SU-DHL-6 (cell line): ENCODE results near the gene GSK3A.
"Not testable (repeated sequence)": the region's sequence is repeated elsewhere in the genome, so short reads cannot be mapped to it uniquely, and the experiment has no call there.

Experiments
- H2AFZ ChIP-seq: fragments of 200-600 bp; sonication (generic); 2 replicates; pipeline ENCODE4 v1.6.1; 2014; ENCODE audit warnings: low read depth, mild to moderate bottlenecking, moderate library complexity, mixed read lengths, antibody characterized with exemption, low read length; ENCODE audit not compliant: severe bottlenecking
- H3F3A ChIP-seq: fragments of 200-600 bp; shearing (Covaris generic); 2 replicates; pipeline ENCODE4 v1.6.0; 2016; ENCODE audit warnings: antibody characterized with exemption, mild to moderate bottlenecking; ENCODE audit not compliant: insufficient read depth
- H3K27ac ChIP-seq: fragments of 200-600 bp; sonication (generic); 2 replicates; pipeline ENCODE4 v1.5.1; 2016; ENCODE audit warnings: low read depth, mild to moderate bottlenecking, low read length, moderate library complexity, mixed read lengths
- H3K27me3 ChIP-seq: fragments of 200-600 bp; sonication (generic), shearing (Covaris generic); 2 replicates; pipeline ENCODE4 v1.6.0; 2014; ENCODE audit warnings: mild to moderate bottlenecking, low read length
- H3K36me3 ChIP-seq: fragments of 200-600 bp; sonication (generic); 2 replicates; pipeline ENCODE4 v1.6.1; 2014; ENCODE audit warnings: mild to moderate bottlenecking, low read length, mixed read lengths
- H3K4me2 ChIP-seq: fragments of 300-600, 200-600 bp; shearing (Covaris generic), sonication (generic); 2 replicates; pipeline ENCODE4 v1.6.0; 2014; ENCODE audit warnings: low read length, low read depth, mild to moderate bottlenecking; ENCODE audit not compliant: poor library complexity, severe bottlenecking
- H3K4me3 ChIP-seq: fragments of 200-600 bp; sonication (generic); 2 replicates; pipeline ENCODE4 v1.5.1; 2014; ENCODE audit warnings: antibody characterized with exemption, low read length, mild to moderate bottlenecking, mixed read lengths; ENCODE audit not compliant: insufficient read depth, poor library complexity, severe bottlenecking
- H3K79me2 ChIP-seq: fragments of 200-600 bp; sonication (generic); 2 replicates; pipeline ENCODE4 v1.6.1; 2014; ENCODE audit warnings: mild to moderate bottlenecking, low read length, moderate library complexity; ENCODE audit not compliant: insufficient read depth
- H3K9ac ChIP-seq: fragments of 200-600 bp; sonication (generic); 2 replicates; pipeline ENCODE4 v1.7.0; 2014; ENCODE audit warnings: mild to moderate bottlenecking, low read length
- H3K9me2 ChIP-seq: fragments of 200-600 bp; sonication (generic); replicated peaks from 2 replicates; pipeline ENCODE4 v1.6.1; 2014; ENCODE audit warnings: low read length; ENCODE audit not compliant: insufficient read depth
- H3K9me3 ChIP-seq: fragments of 200-600 bp; sonication (generic); 2 replicates; pipeline ENCODE4 v1.6.1; 2014; ENCODE audit warnings: low read length, mixed read lengths; ENCODE audit not compliant: insufficient read depth
- H4K20me1 ChIP-seq: fragments of 200-600 bp; sonication (generic); 2 replicates; pipeline ENCODE4 v1.6.1; 2014; ENCODE audit warnings: low read depth, mild to moderate bottlenecking, antibody characterized with exemption, low read length, moderate library complexity, mixed read lengths
- EZH2phosphoT487 ChIP-seq: fragments of 200-600 bp; sonication (generic), shearing (Covaris generic); conservative IDR thresholded peaks from 2 replicates; pipeline ENCODE4 v1.6.1; 2018; ENCODE audit warnings: mild to moderate bottlenecking, antibody characterized with exemption, low read length, moderate library complexity, mixed read lengths
- TF ChIP-seq, protein P1 (sequence below): fragments of 200-600 bp; sonication (generic); IDR thresholded peaks from one replicate; pipeline ENCODE4 v1.5.1; 2017; ENCODE audit warnings: antibody characterized with exemption, mild to moderate bottlenecking, low read length, moderate library complexity; ENCODE audit not compliant: insufficient read depth, poor library complexity, severe bottlenecking

The GSK3A gene

DNA sequence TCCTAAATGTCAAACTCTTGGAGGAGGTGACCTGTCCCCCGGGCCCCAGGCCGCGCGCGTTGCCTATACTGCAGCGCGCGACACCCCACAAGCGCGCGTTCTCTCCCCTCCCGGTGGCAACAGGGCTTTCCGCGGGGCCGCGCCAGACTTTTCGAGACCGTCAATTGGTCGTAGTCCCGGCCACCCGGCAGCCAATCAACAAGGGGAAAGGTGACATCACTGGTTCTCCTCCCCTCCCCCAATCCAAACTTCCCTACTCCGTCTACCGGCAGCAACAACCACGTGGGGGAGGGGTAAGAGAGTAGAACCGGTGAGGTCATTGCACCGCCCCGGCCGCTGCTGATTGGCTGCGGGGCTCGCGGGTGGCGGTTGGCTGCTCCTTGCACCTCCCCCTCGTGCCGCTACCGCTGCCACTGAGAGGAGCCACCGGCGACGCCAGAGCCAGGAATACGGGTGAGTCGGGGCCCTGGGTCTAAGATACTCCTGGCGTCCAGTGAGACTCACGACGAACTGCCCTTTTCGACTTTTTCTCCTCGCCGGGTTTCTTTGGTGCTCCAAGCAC lies 25.8 kb upstream of the GSK3A start:
- Histone ChIP-seq H3K27ac (peak overlapping the region; percentile 80), H3K9me2 (no peaks in the 10 kb centered on the region), H3K9ac (peak overlapping the region; percentile 61), H3F3A (no peaks in the 10 kb centered on the region), H3K9me3 (no peaks in the 10 kb centered on the region), H3K79me2 (peaks cover 11% of the 10 kb centered on the region; the same call in 1 of the 2 replicates), H3K36me3 (no peaks in the 10 kb centered on the region), H3K27me3 (no peaks in the 10 kb centered on the region), H4K20me1 (no peaks in the 10 kb centered on the region), H3K4me2 (peak overlapping the region; percentile 90), H3K4me3 (peak overlapping the region; percentile 67), H2AFZ (peak overlapping the region; percentile 91)
- TF ChIP-seq, protein P1, sequence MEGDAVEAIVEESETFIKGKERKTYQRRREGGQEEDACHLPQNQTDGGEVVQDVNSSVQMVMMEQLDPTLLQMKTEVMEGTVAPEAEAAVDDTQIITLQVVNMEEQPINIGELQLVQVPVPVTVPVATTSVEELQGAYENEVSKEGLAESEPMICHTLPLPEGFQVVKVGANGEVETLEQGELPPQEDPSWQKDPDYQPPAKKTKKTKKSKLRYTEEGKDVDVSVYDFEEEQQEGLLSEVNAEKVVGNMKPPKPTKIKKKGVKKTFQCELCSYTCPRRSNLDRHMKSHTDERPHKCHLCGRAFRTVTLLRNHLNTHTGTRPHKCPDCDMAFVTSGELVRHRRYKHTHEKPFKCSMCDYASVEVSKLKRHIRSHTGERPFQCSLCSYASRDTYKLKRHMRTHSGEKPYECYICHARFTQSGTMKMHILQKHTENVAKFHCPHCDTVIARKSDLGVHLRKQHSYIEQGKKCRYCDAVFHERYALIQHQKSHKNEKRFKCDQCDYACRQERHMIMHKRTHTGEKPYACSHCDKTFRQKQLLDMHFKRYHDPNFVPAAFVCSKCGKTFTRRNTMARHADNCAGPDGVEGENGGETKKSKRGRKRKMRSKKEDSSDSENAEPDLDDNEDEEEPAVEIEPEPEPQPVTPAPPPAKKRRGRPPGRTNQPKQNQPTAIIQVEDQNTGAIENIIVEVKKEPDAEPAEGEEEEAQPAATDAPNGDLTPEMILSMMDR = no peak
- TF ChIP-seq EZH2phosphoT487 = no peak

DNA sequence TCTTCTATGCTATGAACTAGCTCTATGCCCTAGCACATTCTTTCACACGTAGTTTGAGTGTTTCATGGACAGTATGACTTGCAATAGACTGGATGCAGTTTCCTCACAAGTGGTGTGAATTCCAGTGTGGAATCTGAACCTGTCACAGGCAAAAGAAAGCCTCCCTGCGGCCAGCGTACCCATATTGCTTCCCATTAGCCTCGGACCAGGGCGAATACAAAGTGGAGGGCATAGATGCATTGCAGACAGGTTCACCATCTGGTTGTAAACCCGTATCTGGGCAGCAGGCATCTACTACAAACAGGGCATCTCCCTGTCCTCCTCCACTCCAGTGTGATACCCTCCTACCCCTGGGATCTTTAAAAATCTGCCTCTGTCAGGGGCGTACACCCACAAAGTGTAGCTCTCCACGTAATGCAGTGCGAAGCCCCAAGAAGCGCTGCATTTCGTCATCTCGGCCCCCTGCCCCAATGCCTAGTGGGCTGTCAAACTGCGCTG lies 25.3 kb upstream of the GSK3A start:
- no peaks in the 10 kb centered on the region for H3K27me3 ChIP-seq
- H3K27ac ChIP-seq = peak overlapping the region; percentile 35
- H3F3A ChIP-seq = no peaks in the 10 kb centered on the region
- H3K9ac ChIP-seq = peak overlapping the region; percentile 61
- peak overlapping the region; percentile 91 for H2AFZ ChIP-seq
- peak overlapping the region; percentile 67 for H3K4me3 ChIP-seq
- H3K9me3 ChIP-seq = no peaks in the 10 kb centered on the region
- peaks cover 11% of the 10 kb centered on the region; the same call in 1 of the 2 replicates for H3K79me2 ChIP-seq
- no peaks in the 10 kb centered on the region for H3K36me3 ChIP-seq
- no peaks in the 10 kb centered on the region for H4K20me1 ChIP-seq
- TF ChIP-seq EZH2phosphoT487 = no peak
- TF ChIP-seq, protein P1 = no peak
- no peaks in the 10 kb centered on the region for H3K9me2 ChIP-seq
- H3K4me2 ChIP-seq = peak overlapping the region; percentile 90

DNA sequence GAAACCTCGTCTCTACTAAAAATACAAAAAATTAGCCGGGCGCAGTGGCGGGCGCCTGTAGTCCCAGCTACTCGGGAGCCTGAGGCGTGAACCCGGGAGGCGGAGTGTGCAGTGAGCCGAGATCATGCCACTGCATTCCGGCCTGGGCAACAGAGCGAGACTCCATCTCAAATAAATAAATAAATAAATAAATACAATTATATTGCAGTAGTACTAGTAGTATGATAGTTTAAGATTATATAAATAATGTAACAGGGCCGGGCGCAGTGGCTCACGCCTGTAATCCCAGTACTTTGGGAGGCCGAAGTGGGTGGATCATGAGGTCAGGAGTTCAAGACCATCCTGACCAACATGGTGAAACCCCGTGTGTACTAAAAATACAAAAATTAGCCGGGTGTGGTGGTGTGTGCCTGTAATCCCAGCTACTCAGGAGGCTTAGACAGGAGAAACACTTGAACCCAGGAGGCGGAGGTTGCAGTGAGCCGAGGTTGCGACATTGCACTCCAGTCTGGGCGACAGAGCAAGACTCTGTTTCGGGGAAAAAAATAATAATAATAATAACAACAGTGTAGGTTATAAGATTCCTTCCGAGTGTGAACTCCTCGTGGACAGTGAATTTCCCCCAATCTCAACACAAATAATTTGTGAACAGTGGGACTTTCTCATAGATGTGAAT lies 24.7 kb upstream of the GSK3A start:
- not testable (repeated sequence) for H3K27me3 ChIP-seq, H3K27ac ChIP-seq, H3K9me2 ChIP-seq, H3F3A ChIP-seq, H3K36me3 ChIP-seq, H3K4me3 ChIP-seq, H4K20me1 ChIP-seq, H2AFZ ChIP-seq, H3K9me3 ChIP-seq
- H3K9ac ChIP-seq = peak overlapping the region; percentile 61; the same call in 1 of the 2 replicates
- H3K79me2 ChIP-seq = peaks cover 11% of the 10 kb centered on the region; the same call in 1 of the 2 replicates
- H3K4me2 ChIP-seq = peak overlapping the region; percentile 90

DNA sequence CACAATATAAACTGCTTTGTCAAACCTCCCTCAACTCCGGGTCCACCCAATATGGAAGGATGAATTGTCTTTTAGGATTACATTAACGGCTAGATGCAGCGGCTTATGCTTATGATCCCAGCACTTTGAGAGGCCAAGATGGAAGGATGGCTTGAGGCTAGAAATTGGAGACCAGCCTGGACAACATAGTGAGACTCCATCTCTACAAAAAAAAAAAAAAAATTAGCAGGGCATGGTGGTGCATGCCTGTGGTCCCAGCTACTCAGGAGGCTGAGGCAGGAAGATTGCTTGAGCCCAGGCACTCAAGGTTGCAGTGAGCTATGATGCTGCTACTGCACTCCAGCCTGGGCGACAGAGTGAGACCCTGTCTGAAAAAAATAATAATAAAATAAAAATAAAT lies 23.7 kb upstream of the GSK3A start:
- not testable (repeated sequence) for H2AFZ ChIP-seq

More for the DNA sequence above, 23.7 kb upstream of the GSK3A start:
- H3K4me3 ChIP-seq, H3K4me2 ChIP-seq, H4K20me1 ChIP-seq, H3K27me3 ChIP-seq, H3F3A ChIP-seq, H3K27ac ChIP-seq, H3K9me3 ChIP-seq, H3K9ac ChIP-seq, H3K9me2 ChIP-seq, H3K36me3 ChIP-seq: not testable (repeated sequence)
- H3K79me2 ChIP-seq = peaks cover 11% of the 10 kb centered on the region; the same call in 1 of the 2 replicates
